Duodenal mucosa (tissue), 2 donors: ENCODE measurements around the gene ADI1.

Source experiments
- H3K27ac ChIP-seq: one replicate; pipeline ENCODE4 v1.7.0; 2013; ENCODE audit warnings: low read depth, low read length
- H3K27me3 ChIP-seq, 2 donors: one replicate each; pipeline ENCODE4 v1.7.0; 2013; ENCODE audit warnings: low read length in 2 of 2, control low read depth in 1 of 2; ENCODE audit not compliant: insufficient read depth in 2 of 2, control insufficient read depth in 1 of 2
- H3K36me3 ChIP-seq, 2 donors: one replicate each; pipeline ENCODE4 v1.7.0; 2013; ENCODE audit warnings: low read length in 2 of 2, control low read depth in 1 of 2; ENCODE audit not compliant: insufficient read depth in 2 of 2, control insufficient read depth in 1 of 2
- H3K4me1 ChIP-seq, 2 donors: one replicate each; pipeline ENCODE4 v1.7.0; 2013; ENCODE audit warnings: low read length in 2 of 2, control low read depth in 1 of 2; ENCODE audit not compliant: insufficient read depth in 2 of 2, control insufficient read depth in 1 of 2
- H3K4me3 ChIP-seq, 2 donors: one replicate each; pipeline ENCODE4 v1.7.0; 2013; ENCODE audit warnings: low read length in 2 of 2, low read depth in 1 of 2
- H3K9ac ChIP-seq, 2 donors: one replicate each; pipeline ENCODE4 v1.7.0; 2013; ENCODE audit warnings: low read length in 2 of 2, low read depth in 1 of 2
- H3K9me3 ChIP-seq, 2 donors: one replicate each; pipeline ENCODE4 v1.7.0; 2013; ENCODE audit warnings: low read length in 2 of 2, control low read depth in 1 of 2; ENCODE audit not compliant: control insufficient read depth in 1 of 2

ADI1 gene, protein sequence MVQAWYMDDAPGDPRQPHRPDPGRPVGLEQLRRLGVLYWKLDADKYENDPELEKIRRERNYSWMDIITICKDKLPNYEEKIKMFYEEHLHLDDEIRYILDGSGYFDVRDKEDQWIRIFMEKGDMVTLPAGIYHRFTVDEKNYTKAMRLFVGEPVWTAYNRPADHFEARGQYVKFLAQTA

DNA sequence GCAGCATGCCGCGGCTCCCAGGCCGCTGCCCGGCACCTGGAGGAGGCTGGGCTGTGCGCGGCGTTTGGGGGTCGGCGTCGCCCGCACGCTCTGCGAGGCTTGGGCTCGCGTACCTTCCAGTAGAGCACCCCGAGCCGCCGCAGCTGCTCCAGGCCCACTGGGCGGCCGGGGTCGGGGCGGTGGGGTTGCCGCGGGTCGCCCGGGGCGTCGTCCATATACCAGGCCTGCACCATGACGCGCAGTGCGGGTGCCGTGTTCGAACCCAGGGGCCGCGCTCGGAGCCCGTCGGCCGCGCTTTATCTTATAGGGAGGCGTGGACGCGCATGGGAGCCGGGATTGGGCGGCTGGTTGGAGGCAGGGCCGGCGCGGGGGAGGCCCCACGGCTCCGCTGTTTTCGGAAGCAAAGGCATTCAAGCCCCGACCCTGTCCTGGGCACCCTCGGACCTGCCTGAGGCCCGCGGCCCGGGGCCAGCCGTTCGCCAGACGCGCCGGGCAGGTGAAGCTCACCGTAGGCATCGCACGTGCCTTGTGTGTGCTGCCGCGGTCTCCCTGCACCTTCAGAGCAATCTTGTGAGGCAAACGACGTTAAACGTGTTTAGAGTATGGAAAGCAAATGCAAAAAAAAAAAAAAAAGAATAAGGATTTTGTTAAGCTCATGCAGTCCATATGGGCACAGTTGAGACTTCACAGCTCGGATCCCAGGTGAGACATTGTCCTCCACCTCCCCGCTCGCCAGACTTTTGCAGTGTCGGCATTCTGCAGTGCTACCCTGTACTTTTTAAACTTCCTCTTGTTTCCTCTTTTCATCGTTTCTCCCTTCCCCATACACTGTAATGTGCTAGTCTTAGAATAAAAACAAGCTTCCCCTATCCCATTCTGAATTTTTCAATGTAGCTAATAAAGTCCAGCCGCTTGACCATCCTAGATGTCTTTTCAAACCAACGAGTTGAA lies at the start of gene ADI1:
ADI1 (minus strand) TSS at position 277 of the 951 bp plus-strand sequence; CDS start at position 233, 44 bp downstream.
- H3K9me3 ChIP-seq = no peaks in the 10 kb centered on the region

DNA sequence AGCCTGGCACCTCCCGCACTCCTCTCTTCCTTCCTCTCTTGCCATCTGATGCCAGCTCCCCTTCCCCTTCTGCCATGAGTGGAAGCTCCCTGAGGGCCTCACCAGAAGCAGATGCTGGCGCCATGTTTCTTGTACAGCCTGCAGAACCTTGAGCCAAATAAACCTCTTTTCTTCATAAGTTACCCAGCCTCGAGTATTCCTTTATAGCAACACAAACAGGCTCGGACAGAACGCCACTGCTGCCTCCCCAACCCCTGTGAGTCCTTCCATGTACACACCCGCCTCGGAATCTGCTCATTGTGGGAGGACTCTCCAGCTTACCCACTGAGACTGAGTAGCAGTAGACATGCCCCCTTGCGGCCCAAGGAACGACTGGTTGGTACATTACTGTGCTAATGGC lies 47.5 kb upstream of the ADI1 start:
- Histone ChIP-seq H3K4me3 (no peak overlapping the region), H3K27ac (no peak overlapping the region), H3K9me3 (no peaks in the 10 kb centered on the region), H3K27me3 (no peaks in the 10 kb centered on the region), H3K36me3 (no peaks in the 10 kb centered on the region), H3K4me1 (no peaks in the 10 kb centered on the region), H3K9ac (no peak overlapping the region)

More for the DNA sequence above, at the start of gene ADI1:
- peak within 1 kb of the TSS; percentile 72 to 77 for H3K9ac ChIP-seq
- peaks cover 0 to 6% of the 10 kb centered on the region in 2 donors for H3K36me3 ChIP-seq
- H3K27me3 ChIP-seq = no peaks in the 10 kb centered on the region
- H3K27ac ChIP-seq = peak within 1 kb of the TSS; percentile 96
- H3K4me3 ChIP-seq = peak within 1 kb of the TSS; percentile 86 to 90
- peaks cover 37 to 39% of the 10 kb centered on the region in 2 donors for H3K4me1 ChIP-seq

DNA sequence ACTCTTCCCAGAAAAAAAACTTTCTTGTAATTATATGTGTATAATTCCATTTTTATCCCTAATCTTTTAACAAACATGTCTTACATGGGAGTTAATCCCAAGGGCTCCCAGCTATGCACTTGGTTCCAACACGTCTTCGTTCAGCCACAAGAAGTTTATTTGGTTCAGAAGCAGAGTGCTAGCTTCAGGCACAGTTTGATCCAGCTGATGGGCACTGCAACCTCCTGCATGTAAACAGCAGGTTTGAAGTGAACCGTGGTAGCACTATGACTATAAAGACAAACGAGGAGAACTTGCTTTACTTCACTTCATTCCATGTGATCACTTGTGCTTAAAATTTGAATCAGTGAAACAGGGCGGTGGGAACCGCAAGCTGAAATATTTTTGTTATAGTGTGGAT lies 45.8 kb upstream of the ADI1 start:
- no peaks in the 10 kb centered on the region for H3K4me1 ChIP-seq
- no peak overlapping the region for H3K27ac ChIP-seq
- H3K9me3 ChIP-seq = no peaks in the 10 kb centered on the region
- no peak overlapping the region for H3K9ac ChIP-seq
- H3K36me3 ChIP-seq = no peaks in the 10 kb centered on the region
- H3K27me3 ChIP-seq = no peaks in the 10 kb centered on the region
- H3K4me3 ChIP-seq = no peak overlapping the region

DNA sequence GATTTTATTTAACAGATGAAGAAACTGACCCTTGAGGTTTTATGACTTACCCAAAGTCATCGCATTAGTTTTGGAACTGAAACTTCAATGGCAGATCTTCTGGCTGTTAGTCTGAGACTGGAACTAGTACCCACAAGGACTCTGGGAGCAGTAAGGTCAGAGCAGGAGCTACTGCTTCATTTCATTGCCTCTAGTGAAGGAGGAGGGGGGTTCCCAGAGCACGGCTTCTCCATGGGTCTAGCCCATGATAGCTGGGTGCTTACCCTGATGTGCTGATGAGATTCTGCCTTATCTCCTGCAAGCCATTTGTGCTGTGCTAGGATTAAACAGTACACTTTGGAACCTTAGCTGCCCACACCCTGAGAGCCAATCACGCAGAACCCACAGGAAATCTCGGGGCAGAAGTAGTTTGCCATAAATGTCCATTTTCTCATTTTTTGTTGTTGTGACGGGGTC lies 44.2 kb upstream of the ADI1 start:
- H3K27me3 ChIP-seq = no peaks in the 10 kb centered on the region
- peaks cover 0 to 6% of the 10 kb centered on the region in 2 donors for H3K4me1 ChIP-seq
- H3K36me3 ChIP-seq = no peaks in the 10 kb centered on the region
- no peak overlapping the region for H3K9ac ChIP-seq
- no peaks in the 10 kb centered on the region for H3K9me3 ChIP-seq
- H3K27ac ChIP-seq = no peak overlapping the region
- H3K4me3 ChIP-seq = no peak overlapping the region

DNA sequence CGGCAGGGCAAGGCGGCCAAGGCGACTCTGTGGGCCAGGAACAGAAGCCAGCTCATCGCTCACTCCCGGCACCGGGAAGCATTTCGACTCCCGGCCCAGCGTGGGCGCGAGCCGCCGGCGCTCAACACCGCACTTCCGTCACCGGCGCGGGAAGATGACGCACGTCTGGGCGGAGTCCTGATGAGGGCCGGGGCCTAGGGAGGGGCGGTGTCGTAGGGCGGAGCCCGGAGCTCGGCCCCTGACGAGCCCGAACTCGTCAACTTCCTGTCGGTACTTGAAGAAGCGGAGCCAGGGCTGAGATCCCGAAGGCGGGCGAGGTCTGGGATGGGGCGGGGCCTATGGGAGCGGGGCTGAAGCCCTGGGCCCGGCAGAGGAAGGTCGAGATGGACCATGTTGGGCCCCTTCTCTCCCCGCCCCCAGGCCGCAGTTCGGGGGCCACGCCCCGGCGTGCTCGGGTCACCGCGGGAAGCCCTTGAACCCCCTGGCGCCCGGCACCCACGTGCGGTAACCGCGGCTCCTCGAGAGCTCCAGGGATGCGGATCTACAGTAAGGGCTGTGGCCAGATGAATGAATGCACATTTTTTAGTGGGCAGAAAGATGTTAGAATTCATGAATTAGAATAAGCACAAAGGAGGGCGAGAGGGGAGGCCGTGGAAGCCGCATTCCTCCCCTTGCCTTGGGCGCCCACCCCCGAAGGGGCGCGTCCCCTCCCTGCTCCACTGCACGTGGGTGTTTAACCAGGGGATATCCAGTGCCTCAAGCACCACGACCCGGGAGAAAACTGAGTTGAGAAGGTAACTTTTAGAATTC lies 39.1 kb upstream of the ADI1 start, which contains the start of gene RNASEH1:
RNASEH1 (minus strand) TSS at position 129 of the 810 bp plus-strand sequence; CDS start at position 56, 73 bp downstream.
- peak within 1 kb of the TSS; percentile 85 for H3K27ac ChIP-seq
- peak within 1 kb of the TSS; percentile 72 to 95 for H3K4me3 ChIP-seq
- peaks cover 18 to 30% of the 10 kb centered on the region in 2 donors for H3K36me3 ChIP-seq
- H3K4me1 ChIP-seq = peaks cover 5 to 17% of the 10 kb centered on the region in 2 donors
- no peaks in the 10 kb centered on the region for H3K27me3 ChIP-seq
- H3K9me3 ChIP-seq = no peaks in the 10 kb centered on the region
- H3K9ac ChIP-seq = peak within 1 kb of the TSS; percentile 72 to 91

DNA sequence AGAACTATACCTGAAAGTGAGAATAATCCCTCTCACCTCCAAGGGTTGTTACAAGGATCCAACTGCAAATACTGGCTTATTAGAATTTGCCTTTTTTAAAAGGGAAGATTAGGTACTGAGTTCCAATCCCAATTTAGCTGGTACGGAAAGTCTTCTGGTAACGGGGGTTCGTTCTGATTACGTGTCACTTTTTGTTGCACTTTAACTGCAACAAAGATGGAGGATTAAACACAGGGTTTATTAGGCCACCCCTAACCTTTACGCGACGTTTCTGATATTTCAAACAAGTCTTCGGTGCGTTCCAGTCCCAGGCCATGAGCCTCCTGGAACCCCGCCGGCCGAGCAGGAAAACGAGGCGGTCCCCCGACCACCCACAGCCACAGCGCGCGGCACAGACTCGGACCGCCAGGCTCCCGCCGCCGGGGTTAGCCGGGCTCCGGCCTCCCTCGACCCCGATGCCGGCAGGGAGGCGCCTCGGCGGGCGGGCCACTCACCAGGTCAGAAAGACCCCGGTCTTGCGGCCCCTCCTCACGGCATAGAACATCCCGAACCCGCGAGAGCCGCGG lies 38.4 kb upstream of the ADI1 start:
- Histone ChIP-seq H3K4me3 (peak overlapping the region; percentile 72 to 95), H3K4me1 (peaks cover 5 to 17% of the 10 kb centered on the region in 2 donors), H3K36me3 (peaks cover 18 to 30% of the 10 kb centered on the region in 2 donors)

DNA sequence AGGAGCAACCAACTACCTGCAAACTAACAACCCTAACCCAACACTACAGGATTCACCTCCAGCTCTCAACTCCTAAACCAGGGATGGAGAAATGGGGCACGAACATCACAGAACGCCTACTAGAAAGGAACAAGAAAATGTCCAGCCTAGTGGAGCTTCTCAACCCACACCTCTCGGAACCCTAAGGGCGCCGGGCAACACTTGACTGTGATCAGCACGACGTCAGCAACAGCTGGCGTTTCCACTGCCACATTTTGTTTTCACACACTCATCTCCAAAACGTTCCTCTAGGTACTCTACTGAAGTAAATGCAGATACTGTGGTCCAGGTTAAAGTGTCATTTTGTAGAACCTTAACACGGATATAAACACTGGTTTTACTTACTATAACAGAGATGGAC lies 34.6 kb upstream of the ADI1 start:
- H3K4me3 ChIP-seq = no peak overlapping the region
- no peaks in the 10 kb centered on the region for H3K27me3 ChIP-seq
- H3K36me3 ChIP-seq = peaks cover 28 to 60% of the 10 kb centered on the region in 2 donors
- H3K9ac ChIP-seq = no peak overlapping the region
- no peak overlapping the region for H3K27ac ChIP-seq
- peaks cover 5 to 15% of the 10 kb centered on the region in 2 donors for H3K4me1 ChIP-seq
- H3K9me3 ChIP-seq = no peaks in the 10 kb centered on the region

More for the DNA sequence above, 38.4 kb upstream of the ADI1 start:
- peak overlapping the region; percentile 85 for H3K27ac ChIP-seq
- peak overlapping the region; percentile 72 to 91 for H3K9ac ChIP-seq
- no peaks in the 10 kb centered on the region for H3K27me3 ChIP-seq
- H3K9me3 ChIP-seq = no peaks in the 10 kb centered on the region

DNA sequence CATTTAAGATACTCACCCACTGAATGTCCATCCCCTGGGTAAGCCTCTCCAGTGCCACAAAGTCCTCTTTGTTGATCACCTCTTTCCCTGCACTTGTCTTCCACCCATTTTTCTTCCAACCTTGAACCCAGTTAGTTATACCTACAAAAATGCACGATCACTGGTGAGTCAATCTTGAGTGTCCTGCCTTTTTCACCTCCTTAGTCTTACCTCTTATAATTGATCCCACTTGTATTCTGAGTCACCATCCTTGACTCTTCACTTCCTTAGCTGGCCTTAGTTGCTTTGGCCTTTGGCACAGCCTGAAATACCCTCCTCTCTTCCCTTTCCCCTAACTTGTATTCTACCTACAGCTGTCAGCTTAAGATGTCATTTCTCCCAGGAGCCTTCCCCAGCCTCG lies 28.6 kb upstream of the ADI1 start:
- H3K4me1 ChIP-seq = no peaks in the 10 kb centered on the region
- no peak overlapping the region for H3K4me3 ChIP-seq
- peaks cover 36 to 86% of the 10 kb centered on the region in 2 donors for H3K36me3 ChIP-seq
- no peaks in the 10 kb centered on the region for H3K27me3 ChIP-seq
- no peak overlapping the region for H3K27ac ChIP-seq
- H3K9ac ChIP-seq = no peak overlapping the region
- H3K9me3 ChIP-seq = no peaks in the 10 kb centered on the region

DNA sequence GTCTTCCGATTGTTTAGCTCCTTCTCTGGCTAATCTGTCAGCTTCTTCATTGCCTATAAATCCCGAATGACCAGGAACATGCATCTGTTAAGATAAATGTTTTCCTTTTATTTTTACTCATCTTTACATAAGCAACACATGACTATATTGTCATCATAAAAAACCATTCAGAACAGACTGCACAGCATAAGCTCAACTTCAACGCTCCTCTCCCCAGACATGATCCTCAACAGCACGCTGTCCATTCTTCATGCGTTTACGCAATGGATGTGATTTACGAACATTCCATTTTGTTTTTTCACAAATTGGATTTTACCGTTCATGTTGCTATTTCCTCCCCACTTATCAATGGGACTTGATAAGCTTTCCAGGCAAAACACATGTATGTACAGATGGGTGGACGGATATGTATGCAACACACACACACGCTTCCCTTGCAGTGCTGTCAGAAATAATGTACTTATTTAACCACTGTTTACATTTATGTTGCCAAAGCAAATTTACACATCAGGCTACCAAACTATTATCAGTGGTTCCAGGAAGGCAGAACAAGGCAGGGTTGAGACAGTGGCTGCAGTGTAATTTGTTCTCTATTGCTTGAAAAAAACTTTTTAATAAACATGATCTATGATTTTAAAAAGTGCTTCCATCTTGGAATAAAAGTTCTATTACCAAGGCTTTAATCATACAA lies 26.6 kb upstream of the ADI1 start:
- Histone ChIP-seq H3K36me3 (peaks cover 44 to 90% of the 10 kb centered on the region in 2 donors), H3K27ac (no peak overlapping the region), H3K9ac (no peak overlapping the region), H3K4me1 (no peaks in the 10 kb centered on the region), H3K4me3 (no peak overlapping the region), H3K27me3 (no peaks in the 10 kb centered on the region), H3K9me3 (no peaks in the 10 kb centered on the region)
